Activated CD4-positive, alpha-beta T cell treated with anti-CD3 and anti-CD28 coated beads, Interleukin-10, Interleukin-2, amounts not matched to agents 100 ng/mL and 50 ng/mL, durations not matched to agents 16 hours and 8 hours (primary cell): Measurements from ENCODE around the gene IQCK.
A peak's percentile ranks its signal among the peaks of the same experiment; 100 is the strongest.
"Not testable (repeated sequence)": the region's sequence is repeated elsewhere in the genome, so short reads cannot be mapped to it uniquely, and the experiment has no call there.

Experiments used
- DNase-seq: peaks from one replicate; pipeline ENCODE4 v3.0.0-alpha.2; 2020

IQCK gene

GRCh38 chr16:19700319-19700781 is 17.7 kb upstream of the IQCK start:
- DNase-seq, result no peak

DNA sequence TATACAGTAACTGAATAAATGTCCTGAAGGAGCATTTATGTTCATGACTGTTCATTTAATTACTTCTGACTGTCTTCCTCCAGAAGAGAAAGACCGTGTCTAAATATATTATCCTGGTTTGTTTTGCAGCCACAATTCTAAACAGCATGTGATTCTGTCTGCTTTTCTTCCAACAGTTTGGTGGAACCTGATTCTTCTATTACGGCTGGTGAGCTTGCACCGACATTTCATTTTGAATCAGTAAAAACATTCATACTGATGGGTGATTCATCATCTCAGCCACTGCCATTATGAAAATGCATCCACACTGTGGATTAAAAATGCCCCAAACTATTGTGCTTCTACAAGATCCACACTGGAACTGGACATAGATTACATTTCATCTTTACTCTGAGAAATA is 17.0 kb upstream of the IQCK start:
- DNase-seq, result no peak

DNA sequence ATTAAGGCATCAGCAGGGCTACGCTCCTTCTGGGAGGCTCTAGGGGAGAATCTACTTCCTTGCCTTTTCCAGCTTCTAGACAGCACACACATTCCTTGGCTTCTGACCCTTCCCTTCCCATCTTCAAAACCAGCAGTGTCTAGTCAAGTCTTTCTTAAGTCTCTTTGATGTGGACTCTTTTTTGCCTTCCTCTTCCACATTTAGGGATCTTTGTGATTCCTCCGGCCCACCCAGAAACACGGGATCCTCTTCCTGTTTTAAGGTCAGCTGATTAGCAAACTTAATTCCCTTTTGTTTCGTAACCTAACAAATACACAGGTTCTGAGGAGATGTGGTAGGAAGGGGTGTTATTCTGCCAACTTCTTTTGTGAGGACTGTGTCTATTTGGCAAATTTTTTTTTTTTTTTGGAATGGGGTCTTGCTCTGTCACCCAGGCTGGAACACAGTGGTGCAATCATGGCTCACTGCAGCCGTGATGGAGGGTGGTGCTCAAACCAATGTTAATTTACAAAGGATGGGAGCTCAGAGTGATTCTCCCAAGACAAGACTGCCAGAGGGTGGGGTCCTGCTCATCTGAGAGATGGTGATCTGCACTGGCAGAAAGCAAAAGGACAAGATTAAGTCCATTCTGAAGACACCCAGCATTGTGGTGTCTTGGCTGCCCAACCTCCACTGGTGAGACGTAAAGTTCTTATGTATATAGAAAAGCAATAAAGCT is 14.7 kb upstream of the IQCK start:
- no peak for DNase-seq

DNA sequence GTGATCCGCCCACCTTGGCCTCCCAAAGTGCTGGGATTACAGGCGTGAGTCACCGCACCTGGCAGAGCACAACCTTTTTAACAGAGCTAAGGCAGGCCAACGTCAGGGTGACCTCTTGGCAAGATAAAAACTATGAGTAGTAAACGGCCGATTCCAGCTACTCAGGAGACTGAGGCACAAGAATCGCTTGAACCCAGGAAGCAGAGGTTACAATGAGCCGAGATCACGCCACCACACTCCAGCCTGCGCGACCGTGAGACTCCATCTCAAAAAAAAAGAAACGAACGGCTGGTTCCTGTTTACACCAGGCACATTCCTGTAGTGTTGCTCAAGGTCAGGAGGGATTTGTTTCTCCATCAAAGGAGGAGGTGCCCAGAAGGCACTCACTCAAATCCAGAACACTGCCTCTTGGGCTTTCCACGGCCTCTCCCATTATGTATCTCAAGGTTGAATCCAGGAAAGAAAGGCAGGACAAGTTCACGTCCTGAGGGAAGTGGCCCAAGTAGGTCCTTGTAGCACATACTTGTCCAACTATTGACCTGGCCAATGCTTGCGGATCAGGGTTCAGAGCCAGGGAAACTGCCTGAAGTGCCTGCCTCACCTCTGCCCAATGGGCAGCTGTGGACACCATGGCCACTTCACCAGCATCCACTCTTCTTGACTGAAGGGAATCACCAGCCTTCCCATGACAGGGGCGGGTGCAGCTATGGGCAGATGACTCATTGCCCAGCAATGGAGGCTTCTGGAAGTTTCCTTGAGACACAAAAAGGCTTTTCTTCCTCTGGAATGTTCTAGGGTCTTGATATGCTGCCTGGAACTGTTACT is 13.5 kb upstream of the IQCK start:
- DNase-seq, result no peak

DNA sequence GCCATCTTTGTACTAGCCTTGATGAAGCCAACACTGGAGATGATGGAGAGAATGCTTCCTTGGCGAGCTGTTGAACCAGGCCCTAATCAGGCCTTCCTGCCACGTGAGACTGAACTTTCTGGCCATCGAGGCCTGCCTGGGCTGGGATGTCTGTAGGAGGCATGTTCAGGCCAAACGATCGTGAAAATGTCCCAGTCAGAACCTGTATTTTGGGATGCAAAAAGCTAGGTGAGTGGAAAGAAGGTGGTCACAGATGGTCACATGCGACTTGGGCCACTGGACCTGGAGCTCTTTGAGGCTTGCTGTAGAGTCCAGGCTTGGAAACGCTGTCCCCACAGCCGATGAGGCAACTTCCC is 12.9 kb upstream of the IQCK start:
- no peak for DNase-seq

DNA sequence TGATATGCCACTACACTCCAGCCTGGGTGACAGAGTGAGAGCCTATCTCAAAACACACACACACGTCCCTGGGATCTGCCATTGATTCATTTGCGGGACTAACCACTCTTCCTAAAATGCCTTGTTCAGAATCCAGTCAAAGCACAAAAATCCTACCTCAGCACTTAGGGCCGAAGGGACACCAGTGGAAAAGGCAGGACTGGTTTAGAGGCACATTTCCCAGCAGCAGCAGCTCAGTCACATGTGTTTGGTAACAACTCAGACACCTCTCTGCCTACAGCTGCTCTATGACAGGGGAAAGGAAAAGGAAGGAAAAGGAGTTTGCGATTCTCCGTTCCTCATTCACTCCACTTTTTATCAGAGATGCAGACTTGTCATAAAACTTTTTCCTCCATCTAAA is 12.2 kb upstream of the IQCK start:
- DNase-seq, result no peak

DNA sequence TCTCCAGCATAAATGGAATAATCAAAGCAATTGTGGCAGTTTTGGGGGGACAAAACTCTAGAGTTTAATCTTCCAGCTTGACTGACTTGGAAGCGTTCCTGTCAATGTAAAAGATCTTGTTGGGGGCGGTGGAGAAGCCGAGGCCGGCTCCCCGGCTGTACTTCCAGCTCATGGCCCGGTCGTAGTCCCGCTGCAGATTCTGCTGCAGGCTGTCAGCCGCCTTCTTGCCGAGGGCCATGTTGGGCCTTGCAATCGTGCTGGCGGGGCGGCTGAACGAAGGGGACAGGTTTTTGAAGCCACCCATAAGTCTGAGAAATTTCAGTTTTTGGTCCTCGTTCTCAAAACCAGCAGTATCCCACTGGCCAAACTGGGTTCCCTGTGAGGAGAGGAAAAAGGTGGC is 11.2 kb upstream of the IQCK start:
- DNase-seq, result no peak

- DNase-seq, result no peak
Observed at GRCh38 chr16:19707569-19708295, 10.3 kb upstream of the IQCK start.

DNA sequence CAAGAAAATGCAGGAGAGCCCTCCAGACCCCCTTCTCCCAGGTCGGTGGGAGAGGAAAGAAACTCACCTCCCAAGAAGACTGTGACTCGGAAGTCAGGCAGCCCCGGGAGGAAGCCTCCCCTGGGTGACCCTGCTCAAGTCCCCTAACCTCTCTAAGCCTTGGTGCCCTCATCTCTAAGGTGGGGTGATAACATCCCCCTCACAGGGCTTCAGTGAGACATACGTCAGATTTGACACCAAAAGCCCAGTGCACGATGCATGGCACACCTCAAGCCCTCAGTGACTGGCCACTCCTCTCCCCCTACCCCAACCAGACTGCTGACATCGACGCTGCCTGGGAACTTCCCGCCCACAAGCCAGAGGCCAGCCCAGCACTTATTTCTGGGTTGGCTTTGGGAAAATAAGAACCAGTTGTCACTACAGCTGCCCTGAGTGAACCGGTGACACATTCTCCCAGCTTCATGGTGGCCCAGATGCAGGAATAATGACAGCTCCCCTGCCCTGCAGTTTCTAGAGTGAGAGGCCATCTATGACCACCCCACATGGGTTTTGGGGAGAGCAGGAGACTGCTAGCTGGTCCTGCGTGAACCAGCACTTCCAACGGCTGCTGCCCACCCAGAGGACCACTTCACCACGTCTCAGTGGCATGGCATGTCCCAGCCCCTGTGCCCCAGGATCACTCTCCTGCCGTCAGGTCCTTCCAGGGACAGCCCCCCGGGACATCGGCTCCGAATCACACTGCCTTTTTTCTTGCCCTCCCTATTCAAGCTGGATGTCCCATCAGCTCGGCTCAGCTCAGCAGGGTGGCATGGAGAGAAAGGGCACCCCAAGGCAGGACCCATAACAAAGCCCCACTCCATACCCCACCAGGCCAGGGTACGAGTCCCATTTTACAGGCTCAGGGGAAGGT is 9.5 kb upstream of the IQCK start:
- no peak for DNase-seq

DNA sequence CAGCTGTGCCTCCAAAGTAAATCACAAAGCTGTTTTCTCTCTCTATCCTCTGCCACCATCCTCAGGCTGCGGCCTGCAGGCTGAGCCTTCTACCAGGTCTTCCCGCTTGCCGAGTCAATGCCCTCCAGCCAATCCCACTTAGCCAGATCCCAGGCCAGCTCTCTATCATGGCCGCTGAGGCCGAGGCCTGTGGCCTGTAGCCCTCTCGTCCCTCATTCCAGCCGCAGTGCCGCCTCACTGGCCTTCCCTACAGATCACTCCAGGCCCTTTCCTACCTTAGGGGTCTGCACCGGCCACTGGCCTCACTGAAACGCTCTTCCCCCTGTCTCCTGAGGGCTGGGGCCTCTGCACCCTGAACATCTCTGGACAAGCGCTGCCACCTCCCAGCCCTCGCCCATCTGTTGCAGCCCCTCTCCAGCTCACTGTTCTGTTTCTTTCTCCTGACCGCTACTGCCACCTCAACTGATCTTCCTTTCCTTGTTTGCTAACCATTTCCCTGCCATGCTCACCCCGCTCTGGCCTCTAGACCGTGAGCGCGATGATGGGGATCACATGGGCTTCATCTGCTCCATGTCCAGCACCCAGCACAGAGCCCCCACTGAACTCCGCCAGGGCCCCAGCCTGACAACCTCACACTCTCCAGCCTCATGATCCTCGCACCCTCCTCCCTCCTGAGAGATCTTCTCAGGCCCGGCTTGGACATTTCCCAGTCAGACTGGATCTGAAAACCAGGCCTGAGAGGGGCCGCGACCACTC is 8.5 kb upstream of the IQCK start:
- no peak for DNase-seq

DNA sequence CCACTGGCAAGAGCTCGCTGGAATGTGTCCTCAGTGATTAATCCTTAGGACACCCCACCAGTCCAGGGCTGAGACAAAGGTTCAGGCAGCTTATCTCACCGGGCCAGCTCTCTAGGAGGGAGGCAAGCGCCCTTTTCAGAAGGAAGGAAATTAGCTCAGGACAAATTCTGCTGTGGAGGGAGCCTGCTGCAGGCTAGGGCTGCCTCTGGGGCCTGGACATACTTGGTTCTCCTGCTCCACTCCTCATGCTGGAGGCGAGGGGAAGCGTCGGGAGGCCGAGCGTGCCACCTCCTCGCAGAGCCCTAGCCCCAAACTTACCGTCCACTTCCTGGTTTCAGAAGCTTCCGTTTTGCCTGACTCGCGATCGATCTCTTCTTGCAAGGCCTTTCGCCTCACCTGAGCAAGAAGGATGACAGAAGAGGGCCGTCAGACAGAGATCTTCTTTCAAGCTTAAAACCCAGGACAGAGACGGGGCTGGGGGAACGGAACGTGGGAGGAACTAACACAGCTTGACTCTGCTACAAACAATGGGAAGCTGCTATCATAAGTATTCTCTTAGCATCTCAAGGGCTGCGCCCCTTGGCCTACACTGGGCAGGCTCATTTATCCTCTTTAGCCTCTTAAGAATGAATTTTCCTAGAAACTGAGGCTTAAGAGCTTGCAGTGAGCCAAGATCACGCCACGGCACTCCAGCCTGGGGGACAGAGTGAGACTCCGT is 7.7 kb upstream of the IQCK start:
- DNase-seq, result no peak

- DNase-seq, result no peak
Observed at GRCh38 chr16:19710991-19711545, 7.0 kb upstream of the IQCK start.

- no peak for DNase-seq
Observed at GRCh38 chr16:19711643-19712042, 6.4 kb upstream of the IQCK start.

GRCh38 chr16:19712418-19713058 is 5.5 kb upstream of the IQCK start:
- DNase-seq, result no peak

- no peak for DNase-seq
Observed at GRCh38 chr16:19713697-19714096, 4.4 kb upstream of the IQCK start.

GRCh38 chr16:19715566-19715965 is 2.5 kb upstream of the IQCK start:
- DNase-seq, result no peak

- no peak for DNase-seq
Observed at GRCh38 chr16:19716183-19716582, 1.9 kb upstream of the IQCK start.

DNA sequence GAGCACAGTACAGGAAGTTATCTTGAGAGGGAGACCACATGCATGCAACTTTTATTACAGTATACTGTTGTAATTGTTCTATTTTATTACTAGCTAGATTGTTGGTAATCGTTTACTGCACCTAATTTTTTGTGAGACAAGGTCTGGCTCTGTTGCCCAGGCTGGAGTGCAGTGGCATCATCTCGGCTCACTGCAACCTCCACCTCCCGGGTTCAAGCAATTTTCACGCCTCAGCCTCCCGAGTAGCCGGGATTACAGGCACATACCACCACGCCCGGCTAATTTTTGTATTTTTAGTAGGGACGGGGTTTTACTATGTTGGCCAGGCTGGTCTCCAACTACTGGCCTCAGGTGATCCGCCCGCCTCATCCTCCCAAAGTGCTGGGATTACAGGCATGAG is 1.3 kb upstream of the IQCK start:
- DNase-seq, result not testable (repeated sequence)

GRCh38 chr16:19717314-19717713 is 757 bp upstream of the IQCK start:
- peak; percentile 17 for DNase-seq

DNA sequence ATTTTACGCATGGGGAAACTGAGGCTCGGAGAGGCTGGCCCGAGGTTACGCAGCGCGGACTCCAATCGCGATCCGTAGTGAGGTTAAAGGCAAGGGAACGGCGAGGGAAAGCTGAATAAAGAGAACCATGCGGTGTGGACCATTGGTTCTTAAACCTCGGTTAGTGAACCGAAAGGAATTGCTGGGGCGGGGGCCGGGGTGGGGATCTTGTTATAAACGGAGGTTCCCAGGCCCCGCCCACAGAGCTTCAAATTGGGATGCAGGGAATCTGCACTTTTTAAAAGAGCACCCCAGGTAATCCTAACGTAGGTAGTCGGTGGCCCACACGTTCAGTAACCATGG is 524 bp downstream of the IQCK start:
- DNase-seq, result no peak
